Lower leg skin (tissue), 3 donors: ENCODE results near the gene PMEPA1.

Experiments used
- POLR2A ChIP-seq, 2 donors: fragments of 450-650 bp; IDR thresholded peaks; one replicate each; pipeline ENCODE4 v1.6.1; 2016 to 2017; ENCODE audit warnings: antibody characterized with exemption in 2 of 2, mild to moderate bottlenecking in 1 of 2, moderate library complexity in 1 of 2
- TF ChIP-seq, protein P1 (sequence below), 3 donors: fragments of 450-650 bp; IDR thresholded peaks; one replicate each; pipeline ENCODE4 v1.5.1; 2016; ENCODE audit warnings: antibody characterized with exemption in 3 of 3, mild to moderate bottlenecking in 3 of 3, moderate library complexity in 2 of 3

GRCh38 chr20:57683287-57683686 is 26.5 kb downstream of the PMEPA1 start:
- TF ChIP-seq, protein P1, sequence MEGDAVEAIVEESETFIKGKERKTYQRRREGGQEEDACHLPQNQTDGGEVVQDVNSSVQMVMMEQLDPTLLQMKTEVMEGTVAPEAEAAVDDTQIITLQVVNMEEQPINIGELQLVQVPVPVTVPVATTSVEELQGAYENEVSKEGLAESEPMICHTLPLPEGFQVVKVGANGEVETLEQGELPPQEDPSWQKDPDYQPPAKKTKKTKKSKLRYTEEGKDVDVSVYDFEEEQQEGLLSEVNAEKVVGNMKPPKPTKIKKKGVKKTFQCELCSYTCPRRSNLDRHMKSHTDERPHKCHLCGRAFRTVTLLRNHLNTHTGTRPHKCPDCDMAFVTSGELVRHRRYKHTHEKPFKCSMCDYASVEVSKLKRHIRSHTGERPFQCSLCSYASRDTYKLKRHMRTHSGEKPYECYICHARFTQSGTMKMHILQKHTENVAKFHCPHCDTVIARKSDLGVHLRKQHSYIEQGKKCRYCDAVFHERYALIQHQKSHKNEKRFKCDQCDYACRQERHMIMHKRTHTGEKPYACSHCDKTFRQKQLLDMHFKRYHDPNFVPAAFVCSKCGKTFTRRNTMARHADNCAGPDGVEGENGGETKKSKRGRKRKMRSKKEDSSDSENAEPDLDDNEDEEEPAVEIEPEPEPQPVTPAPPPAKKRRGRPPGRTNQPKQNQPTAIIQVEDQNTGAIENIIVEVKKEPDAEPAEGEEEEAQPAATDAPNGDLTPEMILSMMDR (IDR thresholded peaks at IDR 0.05): no peak
- no peak for TF ChIP-seq POLR2A (IDR thresholded peaks at IDR 0.05)
